GM21528 (cell line): ENCODE measurements around the gene BNIP5.

Experiments used
- ATAC-seq: cut with Tn5 transposase; IDR thresholded peaks from one replicate; pipeline ENCODE4 v1.9.1; 2021; ENCODE audit warnings: mild to moderate bottlenecking, moderate library complexity; ENCODE audit not compliant: unreplicated experiment, low FRiP score

BNIP5 gene

DNA sequence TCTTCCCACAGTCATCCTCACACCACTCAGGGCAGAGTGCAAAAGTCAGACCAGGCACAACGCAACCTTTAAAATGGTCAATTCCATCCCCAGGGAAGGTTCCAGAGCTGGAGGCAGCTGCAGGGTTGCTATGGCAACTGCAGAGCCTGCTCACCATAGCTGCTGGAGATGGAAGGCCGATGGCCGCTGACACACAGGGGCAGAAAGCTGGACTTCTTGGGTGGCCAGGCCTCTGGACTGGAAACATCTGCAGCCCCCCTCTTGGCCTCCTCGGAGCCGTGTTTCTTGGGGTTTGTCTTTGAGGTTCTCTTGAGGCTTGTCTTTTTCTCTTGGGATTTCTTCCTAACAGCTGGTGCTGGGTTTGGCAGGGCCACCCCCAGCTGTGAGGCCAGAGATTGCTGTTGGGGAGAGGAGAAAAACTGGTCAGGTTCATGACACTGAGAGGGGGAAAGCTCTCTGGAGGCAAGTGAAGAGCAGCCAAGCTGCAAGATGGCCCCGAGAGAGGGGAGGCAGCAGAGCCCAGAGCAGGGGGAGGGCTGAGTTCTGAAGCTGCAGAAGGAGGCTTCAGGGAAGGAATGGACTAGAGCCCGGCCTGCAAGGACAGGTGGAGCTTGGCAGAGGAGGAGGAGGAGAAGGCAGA lies 10.2 kb downstream of the BNIP5 start:
- ATAC-seq: no peak

DNA sequence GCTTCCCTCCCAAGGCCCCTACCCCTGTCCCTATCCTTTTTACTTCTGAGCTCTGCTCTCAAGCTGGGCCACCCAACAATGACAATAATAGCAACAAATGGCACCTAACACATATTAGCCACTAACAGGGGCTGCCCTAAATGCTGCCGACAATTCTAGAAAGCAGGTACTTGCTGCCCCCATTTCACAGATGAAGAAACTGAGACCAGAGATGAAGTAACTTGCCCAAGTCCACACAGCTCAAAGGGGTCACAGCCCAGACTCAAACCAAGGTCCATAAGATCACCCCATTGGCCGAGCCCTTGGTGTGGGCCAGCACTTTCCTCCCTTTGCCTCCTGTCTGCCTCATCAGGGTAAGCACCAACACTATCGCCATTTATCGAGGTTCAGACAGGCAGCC lies 12.0 kb downstream of the BNIP5 start:
- no peak for ATAC-seq

DNA sequence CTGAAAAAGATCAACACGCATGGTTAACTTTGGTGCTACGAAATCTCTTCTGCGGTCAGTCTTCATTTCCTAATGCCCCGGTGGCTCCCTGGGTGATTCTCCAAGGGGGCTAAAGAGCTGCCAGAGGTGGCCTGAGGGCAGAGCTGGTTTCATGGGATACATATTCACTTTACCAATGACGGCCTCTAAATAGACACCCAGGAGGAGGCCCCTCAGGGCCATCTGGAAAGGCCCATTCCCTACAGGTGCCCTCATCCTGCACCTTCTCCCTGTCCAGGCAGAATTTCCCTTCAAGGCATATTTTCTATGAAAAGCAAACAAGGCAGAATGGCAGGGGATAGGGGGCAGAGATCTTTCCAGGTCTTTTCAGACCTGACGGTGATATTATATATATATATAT lies 12.5 kb downstream of the BNIP5 start:
- no peak for ATAC-seq

DNA sequence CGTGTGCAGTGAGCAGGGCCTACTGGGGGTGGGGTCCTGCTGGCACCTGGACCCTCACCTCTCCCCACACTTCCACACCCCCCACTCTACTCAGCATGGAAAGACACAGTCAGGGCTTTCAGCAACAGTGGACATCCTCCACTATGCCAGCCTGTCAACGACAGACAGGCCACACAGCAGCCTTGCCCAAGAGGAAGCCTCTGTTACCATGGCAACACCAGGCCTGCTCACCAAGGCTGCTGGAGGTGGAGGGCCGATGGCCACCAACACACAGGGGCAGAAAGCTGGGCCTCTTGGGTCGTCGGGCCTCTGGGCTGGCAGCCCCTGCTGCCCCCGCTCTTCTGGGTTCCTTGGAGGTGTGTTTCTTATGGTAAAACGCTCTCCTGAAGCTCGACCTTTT lies 13.6 kb downstream of the BNIP5 start:
- ATAC-seq: no peak

DNA sequence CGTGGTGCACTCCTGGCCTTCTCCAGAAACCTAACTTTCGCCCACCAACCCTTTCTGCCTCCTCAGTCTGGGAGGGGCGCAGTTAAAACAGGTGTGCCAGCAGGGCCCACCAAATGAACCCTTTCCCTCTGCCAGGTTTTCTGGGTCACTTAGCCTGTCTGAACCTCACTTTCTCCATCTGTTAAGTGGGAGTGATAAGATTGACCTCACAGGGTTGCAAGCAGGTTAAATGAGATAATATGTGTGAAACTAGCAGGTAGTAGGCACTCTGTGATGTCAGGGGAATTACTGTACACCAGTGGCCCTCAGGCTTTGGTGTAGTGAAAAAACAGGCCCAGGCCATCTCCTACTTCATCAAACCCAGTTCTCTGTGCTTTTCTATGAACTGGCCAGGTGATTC lies 14.1 kb downstream of the BNIP5 start:
- ATAC-seq: no peak

DNA sequence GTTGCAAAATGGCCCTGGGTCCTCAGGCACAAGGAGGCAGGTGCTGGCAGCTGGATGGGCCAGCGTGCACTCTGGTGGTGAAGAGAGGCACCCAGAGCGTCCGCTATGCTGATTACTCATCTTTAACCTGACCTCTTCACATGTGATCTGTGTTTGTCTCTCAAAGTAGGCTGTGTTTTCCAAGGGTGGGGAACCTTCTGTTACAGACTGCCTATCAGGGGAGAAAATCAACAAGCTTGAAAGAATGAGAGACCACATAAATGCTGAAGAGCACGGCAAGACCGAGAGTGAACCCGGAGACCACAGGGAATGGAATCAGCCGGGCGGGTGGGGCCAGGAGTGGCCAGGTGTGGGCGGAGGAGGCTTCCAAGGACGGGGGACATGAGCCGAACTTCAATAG lies 16.2 kb downstream of the BNIP5 start:
- ATAC-seq: no peak

DNA sequence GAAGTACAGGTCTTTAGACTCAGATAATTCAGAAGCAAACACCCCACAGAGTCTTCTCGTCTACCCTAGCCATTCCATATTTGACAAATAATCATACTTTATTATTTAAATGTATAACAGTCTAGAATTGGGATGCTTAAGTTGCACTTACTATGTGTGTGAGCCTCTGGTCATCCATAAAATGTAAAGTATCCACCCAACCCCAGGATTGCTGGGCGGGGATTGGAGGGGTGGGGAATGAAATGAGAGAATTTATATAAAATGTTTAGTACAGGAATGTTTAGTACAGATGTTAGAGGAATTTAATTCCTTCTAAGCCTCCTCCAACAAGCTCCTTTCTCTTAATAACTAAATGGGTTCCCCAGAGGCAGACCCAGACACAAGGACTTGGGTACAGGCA lies 16.9 kb downstream of the BNIP5 start:
- ATAC-seq: no peak

DNA sequence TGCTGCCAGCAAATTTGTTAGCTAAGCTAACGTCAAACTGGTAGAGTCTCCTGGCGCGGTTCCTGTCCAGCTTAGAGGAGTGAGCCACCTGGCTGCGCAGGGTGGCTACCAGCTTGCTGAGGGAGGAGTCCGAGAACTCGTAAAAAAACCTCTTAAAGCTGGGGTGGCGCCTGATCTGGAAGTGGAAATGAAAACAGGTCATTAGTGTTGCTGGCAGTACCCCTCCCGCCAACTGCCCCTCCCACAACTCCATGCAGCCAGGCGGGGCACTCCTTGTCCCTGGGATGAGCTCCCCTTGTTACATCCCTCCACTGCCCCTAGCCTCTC lies 17.3 kb downstream of the BNIP5 start:
- no peak for ATAC-seq

DNA sequence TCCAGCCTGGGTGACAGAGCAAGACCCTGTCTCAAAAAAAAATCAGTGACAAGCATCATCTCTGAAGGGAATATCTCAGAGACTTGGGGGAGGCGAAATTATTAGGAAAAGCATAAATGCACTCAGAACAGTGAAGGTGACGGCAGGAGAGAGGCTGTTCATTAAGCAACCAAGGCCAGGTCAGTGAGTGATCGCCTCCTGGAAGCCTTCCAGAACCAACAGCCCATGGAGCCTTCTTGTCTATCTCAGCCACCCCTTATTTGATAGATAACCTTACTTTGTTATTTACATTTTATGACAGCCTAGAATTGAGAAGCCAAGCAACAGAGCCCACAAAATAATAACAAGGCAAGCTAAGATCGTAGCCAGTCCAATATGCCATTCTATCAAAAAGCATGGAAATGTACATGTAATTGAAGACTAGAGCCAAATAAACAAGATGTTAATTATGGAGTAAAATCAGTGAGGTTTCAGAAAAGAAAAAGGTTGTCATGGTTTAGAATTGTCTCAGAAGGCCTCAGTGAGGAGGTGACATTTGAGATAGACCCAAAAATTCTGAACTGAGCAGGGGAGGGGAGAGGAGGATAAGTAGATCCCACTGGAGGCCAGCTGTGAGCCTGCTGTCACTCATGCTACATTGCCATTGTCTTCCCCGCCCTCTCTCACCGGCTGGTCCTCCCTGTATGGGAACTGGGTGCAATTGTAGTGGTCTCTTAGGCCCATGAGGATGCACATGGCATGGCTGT lies 17.8 kb downstream of the BNIP5 start:
- no peak for ATAC-seq

DNA sequence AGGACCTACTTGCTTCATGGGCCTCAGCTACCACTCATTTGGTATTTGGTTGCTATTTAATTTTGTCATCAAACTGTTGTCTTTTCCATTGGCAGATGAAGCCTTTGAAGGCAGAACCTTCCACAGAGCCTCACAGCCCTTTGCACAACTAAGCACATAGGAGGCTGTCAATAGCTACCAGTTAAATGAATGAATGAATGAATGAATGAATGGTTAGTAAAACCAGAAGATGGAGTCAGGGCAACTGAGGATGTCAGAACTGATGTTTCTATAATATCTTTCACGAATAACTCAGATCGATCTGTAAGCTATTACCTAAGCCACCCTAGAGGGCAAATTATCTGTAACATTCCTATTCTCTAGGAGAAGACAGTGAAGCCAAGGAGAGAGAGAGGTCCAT lies 19.1 kb downstream of the BNIP5 start:
- ATAC-seq: no peak

DNA sequence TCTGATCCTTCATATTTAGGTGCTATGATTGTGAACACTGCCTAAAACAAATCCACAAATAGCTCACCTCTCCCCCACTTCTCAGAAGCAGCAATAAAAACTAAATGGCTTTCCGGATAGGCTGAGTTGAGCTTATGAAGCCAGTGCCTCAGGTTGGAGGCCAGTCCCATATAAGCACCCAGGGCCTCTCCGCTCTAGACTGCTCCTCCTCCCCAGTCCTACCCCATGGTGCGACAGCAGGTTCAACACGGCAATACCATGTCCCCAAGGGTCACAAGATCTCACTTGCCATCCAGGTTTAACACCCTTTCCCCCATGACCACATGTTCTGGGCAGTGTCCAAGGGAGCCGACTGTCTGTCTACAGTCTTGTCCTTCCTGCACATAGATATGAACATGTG lies 20.8 kb downstream of the BNIP5 start:
- ATAC-seq: no peak

DNA sequence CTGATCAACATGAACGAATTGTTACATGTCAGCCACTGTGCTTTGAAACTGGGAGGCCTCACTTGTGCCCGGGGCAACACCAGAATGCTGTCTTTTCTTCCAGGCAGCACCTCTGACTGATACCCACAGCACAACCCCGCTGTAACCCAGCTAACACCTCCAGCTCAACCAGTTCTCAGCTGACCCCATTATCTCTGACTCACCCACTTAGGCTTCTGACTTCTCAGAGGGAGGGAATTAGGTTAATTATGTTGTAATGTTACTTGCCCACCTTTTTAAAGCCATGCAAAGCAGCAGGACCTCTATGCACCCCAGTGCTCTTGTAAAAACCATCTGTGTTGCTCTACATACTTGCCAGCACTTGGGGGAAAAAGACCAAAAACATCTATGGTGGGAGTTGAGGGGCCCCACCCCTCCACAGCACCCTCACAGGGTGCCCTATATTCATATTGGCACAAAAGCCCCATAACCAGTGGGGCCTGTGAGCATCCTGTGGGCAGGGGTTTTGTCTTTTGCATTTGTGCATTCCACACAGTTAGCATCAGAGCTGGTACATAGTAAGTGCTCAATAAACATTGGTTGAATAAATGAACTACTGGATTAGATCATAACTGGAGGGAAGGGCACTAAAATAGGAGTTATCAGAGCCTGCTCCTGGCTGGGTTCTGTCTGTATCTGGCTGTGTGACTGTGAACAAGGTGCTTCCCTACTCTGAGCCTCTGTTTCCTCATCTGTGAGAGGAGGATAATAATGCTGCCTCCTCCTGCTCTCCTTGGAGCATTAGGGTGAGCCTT lies 22.3 kb downstream of the BNIP5 start:
- no peak for ATAC-seq

DNA sequence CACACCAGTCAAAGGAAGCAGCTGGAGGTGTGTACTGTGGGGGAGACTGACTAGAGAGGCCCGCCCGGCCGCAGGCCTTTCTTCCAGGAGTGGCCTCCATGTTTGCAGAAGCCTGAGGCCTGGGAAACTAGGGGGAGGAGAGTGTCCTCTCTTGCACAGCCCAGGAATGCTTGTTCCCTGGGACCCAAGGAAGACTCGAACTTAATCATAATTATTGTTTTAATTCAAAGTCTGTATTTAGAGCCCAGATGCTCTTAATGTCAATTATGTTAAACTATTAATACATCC lies 23.1 kb downstream of the BNIP5 start:
- ATAC-seq: no peak

DNA sequence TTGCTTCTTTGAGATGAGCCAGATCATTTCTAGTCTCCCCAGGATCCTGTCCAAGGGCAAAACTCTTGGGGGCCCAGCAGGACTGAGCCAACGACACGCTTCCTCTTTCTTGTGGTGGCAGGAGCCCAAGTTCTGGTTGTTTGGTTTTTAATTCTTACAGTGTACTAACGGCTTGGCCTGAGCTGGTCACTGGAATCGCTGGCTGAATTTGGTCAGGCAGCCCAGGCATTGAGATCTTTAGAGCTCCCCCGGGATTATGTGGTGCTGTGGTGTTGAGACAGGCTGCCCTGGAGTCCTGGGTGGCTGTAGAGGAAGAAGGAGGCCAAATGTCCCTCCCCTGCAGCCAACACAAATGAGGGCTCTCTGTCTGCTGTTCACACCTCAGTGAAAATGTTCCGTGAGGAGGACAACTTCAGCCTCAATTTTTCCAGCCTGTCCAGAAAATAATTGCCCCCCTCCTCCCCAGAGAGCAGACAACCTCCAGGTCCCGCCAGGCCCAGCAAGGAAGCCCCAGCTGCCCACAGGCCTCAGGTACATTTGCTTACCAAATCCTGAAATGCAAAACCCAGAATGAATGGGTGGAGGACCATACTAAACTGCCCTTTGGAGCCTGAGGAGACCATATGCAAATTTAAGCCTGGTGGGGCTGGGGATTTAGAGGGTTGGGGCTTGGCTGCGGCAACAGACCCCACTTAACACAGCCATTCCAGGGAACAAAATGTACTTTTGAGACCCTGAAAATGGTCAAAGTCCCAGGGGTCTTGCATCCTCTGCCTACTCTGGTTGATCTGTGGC lies 23.6 kb downstream of the BNIP5 start:
- ATAC-seq: no peak

DNA sequence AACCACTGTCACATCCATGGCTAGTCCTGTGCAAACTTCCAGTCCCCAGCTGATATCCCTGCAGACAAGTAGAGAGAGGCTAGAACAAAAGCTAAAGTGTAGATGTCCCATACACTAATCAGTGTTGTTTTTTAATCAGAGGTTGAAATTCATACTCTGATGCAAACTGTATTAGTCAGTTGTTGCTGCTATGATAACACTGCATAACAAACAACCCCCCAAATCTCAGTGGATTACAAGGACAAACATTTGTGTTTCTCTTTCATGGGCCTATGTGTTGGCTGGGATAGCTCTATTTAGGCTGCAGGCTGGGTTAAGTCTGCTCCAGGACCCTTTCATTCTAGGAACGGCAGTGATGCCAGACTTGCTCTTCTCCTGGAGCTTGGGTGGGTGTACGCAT lies 26.8 kb downstream of the BNIP5 start:
- no peak for ATAC-seq

DNA sequence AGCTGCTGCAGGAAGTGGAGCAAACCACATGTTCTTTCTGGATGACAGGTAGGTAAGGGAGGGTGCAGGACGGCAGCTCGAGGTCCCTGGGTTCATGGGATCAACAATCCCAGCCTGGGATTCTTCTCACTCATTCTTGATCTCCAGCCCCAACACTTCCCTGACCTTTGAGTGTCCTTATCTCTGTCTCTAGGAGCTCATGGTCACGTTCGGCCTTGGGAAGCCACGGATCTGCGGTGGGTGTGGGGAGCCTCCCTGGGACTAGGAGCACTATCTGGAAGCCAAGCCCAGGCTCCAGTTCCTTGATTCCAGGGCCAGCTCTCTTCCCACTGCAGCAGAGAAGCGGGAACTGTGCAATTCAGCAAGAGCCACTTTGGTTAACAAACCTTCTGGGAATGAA lies 27.5 kb downstream of the BNIP5 start:
- ATAC-seq: no peak

DNA sequence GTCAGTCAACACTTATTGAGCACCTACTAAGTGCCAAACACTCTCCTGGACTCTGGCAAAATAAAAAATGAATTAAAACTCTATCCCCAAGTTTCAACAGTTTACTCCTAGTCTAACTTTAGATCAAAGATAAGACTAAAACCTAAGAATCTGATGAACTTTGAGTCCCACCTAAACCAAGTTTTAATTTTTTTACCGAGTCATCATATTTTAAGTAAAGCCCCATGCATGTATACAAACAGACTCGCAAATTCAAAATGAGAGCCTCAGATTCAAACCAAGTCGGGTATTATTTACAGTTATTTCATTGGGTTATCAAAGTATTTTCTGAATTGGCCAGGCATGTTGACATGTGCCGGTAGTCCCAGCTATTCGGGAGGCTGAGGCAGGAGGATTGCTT lies 28.2 kb downstream of the BNIP5 start:
- ATAC-seq: no peak

DNA sequence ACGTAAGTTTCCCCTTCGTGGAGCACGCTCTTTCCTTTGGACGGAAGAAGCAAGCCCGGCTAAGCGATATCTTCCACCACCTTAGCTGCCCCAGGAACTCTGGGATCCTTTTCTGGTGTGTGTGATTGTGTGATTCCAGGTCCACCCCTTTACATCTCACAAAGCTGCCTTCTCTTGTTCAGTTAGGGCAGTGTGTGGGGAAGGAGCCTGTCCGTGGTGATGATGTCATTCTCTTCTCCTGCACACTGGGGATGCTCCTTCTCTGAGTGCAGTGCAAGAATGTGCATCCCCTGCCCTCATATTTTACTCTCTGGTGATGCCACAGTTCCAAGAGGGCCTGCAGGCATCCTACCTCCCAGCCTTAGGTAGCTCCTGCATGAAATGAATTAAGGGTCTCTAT lies 30.3 kb downstream of the BNIP5 start:
- ATAC-seq: no peak

DNA sequence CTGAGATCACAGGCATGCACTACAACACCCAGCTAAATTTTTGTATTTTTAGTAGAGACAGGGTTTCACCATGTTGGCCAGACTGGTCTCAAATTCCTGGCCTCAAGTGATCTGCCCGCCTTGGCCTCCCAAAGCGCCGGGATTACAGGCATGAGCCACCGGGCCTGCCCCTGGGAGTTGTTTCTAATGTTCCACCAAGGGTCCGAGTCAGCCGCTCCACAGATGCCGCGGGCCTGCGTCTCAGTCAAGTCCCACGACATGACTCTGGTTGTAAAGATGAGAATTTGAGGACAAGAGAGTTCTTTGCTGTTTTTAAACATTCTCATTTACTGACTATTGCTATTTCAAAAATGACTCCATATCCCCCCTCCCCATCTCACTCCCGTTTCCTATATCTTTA lies 30.8 kb downstream of the BNIP5 start:
- ATAC-seq: no peak

DNA sequence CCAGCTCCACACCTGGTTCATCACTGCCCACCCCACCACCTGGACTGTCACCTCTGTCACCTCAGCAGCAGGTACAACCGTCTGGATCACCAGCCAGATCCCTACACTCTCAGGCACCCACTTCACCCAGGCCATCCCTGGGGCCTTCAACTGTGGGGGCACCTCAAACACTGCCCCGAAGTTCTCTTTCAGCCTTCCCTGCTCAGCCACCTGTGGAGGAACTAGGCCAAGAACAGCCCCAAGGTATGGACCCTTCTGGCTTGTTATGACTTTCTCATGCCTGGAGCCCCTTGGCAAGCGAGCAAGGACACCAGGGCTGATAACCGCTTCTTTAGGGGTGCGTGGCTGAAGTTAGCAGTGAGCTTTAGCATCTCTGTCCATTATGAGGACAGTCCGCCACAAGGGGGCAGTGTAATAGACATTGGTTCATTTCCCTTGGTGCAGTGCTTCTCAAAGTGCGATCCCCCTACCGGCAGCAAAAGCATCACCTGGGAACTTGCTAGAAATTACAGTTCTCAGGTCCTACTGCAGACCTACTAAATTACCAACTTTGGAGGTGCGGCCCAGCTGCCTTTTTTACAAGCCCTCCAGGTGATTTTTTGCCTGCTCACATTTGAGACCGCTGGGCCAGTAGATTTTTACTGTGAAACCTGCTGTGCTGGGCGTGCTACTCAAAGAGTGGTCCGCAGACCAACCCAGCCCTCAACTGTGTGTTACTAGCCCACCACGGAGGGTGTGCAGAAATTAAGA lies 34.3 kb downstream of the BNIP5 start:
- no peak for ATAC-seq

DNA sequence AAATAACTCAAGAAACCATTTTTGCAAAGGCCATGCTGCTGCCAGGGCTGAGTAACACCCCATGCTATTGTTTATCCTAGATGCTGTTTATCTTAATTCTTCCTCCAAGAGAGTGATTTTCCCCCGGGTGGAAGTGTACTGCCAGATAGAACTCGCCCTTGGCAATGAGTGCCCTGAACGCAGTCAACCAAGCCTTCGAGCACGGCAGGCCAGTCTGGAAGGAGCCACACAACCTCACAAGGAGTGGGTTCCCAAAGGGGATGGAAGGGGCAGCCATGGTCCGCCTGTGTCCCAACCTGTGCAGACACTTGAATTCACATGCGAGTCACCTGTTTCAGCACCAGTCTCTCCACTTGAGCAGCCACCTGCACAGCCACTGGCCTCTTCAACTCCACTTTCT lies 34.9 kb downstream of the BNIP5 start:
- no peak for ATAC-seq
